ENCODE data around the gene GABBR2.
"Not testable (repeated sequence)": the region's sequence is repeated elsewhere in the genome, so short reads cannot be mapped to it uniquely, and the experiment has no call there.

GABBR2 gene

GRCh38 chr9:98536542-98537173 lies 172.1 kb downstream of the GABBR2 start:
- no peak for DNase-seq

DNA sequence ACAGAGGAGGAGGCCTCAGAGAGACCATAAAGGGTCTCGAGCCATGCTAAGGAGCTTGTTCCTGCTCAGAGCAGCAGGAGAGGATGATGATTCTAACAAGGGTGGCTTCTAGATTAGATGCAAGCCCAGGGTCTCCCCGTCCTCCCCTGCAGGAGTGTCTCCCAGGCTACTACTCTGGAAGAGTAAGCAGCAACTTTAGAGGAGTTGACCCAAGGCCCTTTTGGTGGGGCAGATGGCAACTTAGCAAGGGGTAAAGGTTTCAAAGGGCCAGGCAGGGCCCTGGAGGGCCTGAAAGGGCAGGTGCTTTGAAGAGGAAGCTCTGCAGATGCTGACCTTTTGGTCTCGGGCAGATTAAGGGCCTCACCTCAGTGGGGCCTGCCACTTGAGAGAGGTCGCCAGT lies 174.9 kb downstream of the GABBR2 start:
- no peak for DNase-seq

GRCh38 chr9:98533132-98533531 lies 175.6 kb downstream of the GABBR2 start:
- no peak for DNase-seq

DNA sequence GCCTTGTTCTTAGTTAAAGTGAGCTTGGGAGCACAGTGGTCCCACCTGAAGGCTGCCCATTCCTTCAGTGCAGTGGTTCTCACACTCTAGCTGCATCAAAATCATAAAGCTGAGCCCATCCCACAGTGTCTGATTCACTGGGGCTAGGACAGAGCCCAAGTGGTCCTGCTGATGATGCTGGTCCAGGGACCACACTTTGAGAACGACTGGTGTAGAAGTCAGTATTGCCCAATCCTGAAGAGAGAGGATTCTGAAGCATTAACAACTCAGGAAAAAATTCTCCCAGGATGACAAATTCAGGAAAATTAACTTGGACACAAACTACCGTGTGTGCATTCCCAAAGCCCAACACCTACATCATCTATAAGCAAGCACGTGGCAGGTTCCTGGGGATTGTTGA lies 176.2 kb downstream of the GABBR2 start:
- no peak for DNase-seq

GRCh38 chr9:98532147-98532546 lies 176.6 kb downstream of the GABBR2 start:
- no peak for DNase-seq

- DNase-seq = no peak
Measured at GRCh38 chr9:98530806-98531386, 177.8 kb downstream of the GABBR2 start.

- no peak for DNase-seq
Measured at GRCh38 chr9:98530275-98530674, 178.5 kb downstream of the GABBR2 start.

DNA sequence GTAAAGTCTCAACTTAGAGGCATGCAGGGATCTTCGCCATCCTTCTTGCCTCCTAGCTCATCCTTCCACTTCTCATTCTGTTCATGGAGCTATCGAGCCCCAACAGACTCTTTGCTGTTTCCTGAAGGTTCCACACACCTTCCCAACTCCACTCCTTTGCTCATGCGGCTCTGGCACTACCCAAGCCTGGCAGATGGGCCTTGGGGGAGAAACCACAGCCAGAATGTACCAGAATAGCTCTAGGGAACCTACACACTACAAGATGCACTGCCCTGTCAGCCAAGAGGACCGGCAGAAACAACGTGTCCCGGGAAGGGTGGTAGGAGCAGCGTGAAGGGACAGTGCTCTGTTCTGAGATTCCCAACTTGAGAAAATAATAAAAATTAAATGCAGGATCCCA lies 178.9 kb downstream of the GABBR2 start:
- no peak for DNase-seq

DNA sequence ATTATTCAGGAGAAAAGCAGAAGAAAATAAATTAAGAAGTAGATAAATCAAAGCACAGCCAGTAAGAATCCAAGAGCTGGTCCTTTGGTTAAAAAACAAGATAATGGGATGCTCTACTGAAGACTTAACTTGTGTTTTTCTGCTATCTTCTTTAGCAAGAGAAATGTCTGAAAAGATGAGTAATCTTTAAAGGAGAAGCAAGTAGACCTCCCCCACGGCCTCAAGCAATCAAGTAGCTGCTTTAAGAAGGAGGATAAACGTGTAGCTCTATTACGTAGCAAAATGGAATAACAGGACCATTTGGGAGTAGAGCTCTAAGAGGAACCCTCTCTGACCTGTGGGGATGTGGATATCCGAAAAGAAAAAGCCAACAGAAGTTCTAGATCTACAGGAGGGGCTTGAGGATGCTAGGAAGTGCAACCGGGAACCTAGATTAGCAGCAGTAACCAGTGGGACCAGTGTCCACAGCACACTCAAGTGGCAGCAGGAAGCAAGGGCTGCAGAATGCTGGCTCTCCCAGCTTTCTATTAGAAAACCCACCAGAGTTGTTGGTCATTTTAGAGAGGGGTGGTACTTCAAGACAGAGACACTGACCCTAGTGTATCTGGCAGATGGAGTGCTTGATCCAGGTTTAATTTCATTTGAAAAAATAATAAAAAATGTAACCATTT lies 185.4 kb downstream of the GABBR2 start:
- no peak for DNase-seq

DNA sequence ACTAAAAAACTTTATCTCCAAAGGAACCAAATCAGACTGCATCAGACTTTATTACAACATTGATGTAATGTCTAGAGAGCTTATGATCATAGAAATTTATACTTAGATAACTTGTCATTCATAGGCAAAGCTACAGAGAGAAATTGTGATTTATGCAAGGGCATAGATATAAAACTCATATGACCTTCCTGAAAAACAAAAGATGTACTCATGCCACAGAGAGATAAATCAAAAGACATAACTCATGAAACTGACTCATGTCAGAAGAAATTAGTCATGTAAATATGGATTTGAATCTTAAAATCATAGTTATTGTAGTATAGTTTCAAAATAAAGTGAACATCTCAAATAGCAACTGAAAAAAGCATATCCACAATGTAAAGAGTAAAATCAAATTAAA lies 186.2 kb downstream of the GABBR2 start:
- no peak for DNase-seq

DNA sequence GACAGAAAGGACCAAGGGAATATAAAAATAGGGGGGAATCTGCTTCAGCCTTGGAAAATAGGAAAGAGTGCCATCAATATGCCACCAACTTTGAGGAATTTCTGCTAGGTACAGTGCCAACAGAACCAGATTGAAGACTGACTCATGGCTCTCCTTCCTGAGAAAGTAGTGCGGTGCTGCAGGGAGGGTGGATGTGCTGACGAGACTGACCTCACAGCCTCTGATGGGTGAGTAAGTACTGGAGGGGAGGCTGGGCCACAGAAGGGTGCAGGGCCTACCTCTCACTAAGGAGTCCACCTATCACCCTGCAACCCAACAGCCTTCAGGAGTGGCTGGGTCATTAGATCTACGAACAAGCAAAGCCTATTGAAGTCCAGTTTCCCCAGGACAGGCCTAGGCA lies 187.6 kb downstream of the GABBR2 start:
- DNase-seq = no peak

DNA sequence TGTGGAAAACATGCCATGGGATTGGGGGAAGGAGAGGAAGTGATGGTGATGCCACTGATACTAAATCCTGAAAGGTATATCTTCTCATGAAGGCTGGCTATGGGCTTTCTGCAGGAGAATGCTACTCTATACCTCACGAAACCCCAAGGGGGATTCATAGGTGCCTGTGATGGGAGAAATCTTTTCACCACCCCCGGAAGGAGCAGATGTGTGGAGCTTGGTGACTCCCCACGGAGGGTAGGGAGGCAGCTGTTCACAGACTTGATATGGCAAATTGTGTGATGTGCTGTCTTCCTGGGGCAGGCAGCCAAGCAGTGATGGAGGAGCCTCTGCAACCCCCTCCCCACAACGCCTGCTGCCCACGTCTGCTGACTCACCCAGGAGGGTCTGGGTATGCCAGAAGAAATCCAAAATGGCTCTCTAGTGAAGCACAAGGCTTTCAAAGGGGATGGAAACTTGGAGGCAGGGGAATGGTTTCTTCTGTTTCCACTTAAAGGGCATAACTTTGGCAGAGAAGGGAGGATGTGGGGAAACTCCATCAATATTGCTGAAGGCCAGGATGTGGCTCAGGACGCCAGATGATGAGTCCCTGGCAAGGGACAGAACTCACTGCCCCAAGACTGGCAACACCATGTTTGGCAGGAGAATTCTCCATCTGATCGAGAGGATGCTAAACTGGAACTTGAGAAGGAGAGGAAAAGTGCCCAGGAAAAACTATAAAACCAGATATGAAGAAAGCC lies 188.3 kb downstream of the GABBR2 start:
- DNase-seq = no peak

DNA sequence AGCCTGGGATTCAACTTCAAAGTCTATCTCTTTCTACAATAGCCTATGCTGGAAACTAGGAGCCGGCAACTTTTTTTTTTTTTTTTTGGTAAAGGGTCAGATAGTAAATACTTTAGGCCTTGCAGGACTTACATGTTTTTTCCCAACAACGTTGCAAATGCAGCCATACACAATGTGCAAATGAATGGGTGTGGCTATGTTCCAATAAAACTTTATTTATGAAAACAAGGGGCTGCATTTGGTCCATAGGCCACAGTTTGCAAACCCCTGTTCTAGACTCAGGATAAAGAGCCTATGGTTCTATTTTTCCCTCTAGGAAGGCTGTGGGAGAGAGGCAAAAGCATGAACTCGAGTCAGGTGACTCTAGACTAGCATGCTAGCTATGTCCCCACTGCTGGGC lies 189.1 kb downstream of the GABBR2 start:
- DNase-seq = no peak

DNA sequence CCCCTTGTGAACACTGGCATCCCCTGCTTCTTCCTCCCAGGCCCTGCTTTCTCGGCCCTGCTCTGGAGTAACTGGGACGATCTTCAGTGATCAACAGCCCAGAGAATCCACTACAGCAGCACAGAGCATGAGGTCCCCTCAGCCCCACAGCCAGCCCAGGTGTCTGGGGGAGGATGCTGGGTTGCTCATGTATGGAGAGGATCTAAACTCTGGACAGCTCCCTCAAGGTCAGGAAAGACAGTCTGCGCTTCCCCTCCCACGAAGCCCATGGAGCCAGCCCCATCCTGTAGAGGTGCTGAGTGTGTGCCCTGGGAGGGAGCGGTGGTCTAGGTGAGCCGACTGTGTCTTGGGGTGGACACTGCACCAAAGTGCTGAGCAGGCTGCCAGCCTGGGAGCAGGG lies 190.2 kb downstream of the GABBR2 start:
- DNase-seq = no peak

DNA sequence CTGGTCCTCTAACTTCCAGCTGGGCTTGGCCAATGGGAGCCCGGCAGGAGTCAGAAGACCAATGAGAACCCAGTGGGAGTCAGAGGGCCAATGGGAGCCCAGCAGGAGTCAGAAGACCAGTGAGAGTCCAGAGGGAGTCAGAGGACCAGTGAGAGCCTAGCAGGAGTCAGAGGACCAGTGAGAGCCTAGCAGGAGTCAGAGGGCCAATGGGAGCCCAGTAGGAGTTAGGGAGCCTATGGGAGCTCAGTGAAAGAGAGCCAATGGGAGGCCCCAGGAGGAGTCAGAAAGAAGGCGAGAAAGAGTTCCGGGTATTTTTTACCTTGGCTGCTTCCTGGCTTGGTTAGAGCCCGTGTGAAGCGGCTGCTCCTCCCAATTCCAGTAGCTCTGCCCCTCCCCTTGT lies 191.0 kb downstream of the GABBR2 start:
- no peak for DNase-seq

- DNase-seq = no peak
Measured at GRCh38 chr9:98516897-98517503, 191.7 kb downstream of the GABBR2 start.

- no peak for DNase-seq
Measured at GRCh38 chr9:98516205-98516896, 192.4 kb downstream of the GABBR2 start.

DNA sequence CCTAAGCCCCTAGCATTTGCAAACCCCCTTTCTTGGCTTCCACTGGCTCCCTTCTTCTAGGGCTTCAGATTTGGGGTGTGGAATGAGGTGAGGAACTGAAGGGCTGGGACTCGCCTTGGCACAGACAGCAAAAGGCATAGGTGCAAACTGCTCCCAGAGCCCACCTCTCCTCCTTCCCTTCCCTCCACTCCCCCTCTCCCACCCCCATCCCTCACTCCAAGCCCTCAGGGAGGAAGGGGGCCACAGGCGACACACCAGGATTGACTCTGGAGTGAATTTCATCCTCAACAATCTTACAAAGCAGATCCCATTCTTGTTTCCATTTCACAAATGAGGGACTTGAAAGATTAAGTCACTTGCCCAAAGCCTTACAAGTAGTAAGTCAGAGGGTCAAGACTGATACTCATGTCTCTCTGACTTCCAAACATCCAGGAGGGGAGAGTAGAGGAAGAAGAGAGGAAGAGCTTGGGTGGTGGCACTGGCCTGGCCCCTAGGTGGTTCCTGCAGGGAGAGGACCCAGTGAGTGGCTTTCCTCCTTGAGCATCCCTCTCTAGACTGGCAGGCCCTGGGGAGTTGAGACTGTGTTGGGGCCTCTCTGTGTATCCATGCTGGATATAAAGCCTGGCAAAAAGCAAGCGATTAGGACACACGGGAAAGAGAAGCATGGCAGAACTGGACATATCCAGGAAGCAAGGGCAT lies 193.1 kb downstream of the GABBR2 start:
- DNase-seq = no peak

DNA sequence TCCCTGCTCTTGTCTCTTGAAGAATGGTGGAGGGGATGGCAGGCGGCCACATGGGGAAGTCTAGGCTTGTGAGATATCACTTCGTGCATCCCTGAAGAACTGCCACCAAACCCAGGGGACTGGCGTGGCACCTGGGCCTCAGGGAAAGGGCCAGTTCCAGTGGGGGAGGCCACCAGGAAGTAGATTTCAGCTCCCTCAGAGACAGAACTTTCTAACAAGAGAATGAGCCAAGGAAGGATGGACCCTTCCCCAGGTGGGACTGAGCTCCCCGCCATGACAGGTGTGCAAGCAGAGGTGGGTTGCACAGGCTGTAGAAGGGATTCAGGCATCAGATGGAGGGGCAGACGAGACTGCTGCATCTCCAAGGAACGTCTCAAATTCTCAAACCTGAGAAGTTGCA lies 193.9 kb downstream of the GABBR2 start:
- no peak for DNase-seq

DNA sequence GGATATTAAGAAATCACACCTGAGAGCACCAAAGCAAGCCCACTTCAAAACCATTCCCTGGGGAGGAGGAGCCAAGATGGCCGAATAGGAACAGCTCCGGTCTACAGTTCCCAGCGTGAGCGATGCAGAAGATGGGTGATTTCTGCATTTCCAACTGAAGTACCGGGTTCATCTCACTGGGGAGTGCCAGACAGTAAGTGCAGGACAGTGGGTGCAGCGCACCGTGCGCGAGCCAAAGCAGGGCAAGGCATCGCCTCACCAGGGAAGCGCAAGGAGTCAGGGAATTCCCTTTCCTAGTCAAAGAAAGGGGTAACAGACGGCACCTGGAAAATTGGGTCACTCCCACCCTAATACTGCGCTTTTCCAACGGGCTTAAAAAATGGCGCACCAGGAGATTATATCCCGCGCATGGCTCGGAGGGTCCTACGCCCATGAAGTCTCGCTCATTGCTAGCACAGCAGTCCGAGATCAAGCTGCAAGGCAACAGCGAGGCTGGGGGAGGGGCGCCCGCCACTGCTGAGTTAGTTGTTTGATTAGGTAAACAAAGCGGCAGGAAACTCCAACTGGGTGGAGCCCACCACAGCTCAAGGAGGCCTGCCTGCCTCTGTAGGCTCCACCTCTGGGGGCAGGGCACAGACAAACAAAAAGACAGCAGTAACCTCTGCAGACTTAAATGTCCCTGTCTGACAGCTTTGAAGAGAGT lies 200.4 kb downstream of the GABBR2 start:
- not testable (repeated sequence) for DNase-seq

DNA sequence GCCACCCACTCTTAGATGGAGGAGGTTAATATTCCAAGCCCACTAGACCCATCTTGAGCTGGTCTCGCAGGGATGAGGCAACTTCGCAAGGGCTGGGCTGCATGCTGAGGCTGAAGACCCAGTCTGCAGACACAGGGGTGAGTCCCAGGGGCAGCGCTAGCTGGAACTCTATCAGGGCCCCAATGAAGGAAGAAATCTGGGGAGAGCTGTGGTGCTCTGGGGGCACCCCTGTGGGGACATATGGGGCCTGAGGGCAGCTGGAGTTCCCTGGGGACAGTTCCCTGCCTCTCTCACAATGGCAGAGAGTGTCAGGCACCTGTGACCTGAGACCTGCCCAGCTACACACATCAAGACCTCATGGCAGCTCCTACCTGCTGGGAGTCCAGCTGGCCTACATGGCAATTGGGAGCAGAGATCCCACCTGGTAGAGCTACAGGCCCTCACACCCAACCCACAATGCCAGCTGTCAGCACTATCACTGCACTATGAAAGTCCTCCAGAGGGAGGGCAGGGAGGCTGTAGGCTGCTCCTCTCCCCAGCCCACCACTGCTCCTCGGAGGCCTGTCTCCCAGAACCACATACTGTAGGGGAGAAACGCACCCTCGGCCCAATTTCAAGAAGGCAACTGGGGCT lies 202.2 kb downstream of the GABBR2 start:
- no peak for DNase-seq
